HG03378 (cell line): Measurements from ENCODE around the gene ENO3.

ENCODE experiments used
- ATAC-seq: cut with Tn5 transposase; IDR thresholded peaks from one replicate; pipeline ENCODE4 v1.9.1; 2021; ENCODE audit warnings: mild to moderate bottlenecking, moderate library complexity; ENCODE audit not compliant: unreplicated experiment

ENO3 gene

GRCh38 chr17:4936436-4936835, 14.5 kb upstream of the ENO3 start:
- ATAC-seq: no peak

GRCh38 chr17:4937553-4937952, 13.4 kb upstream of the ENO3 start:
- no peak for ATAC-seq

GRCh38 chr17:4938069-4938491, 12.8 kb upstream of the ENO3 start:
- no peak for ATAC-seq

- ATAC-seq: no peak
Observed at GRCh38 chr17:4938688-4939545, 12.0 kb upstream of the ENO3 start.

GRCh38 chr17:4939546-4939795, 11.4 kb upstream of the ENO3 start:
- peak; percentile 6 for ATAC-seq

GRCh38 chr17:4939796-4940554, 10.9 kb upstream of the ENO3 start, which contains the start of the genes RNF167 and SLC25A11:
Gene RNF167 (plus strand): TSS chr17:4940268. CDS start chr17:4940910, 642 bp downstream.
Gene SLC25A11 (minus strand): TSS chr17:4940046. CDS start chr17:4939910, 136 bp downstream.
- ATAC-seq: peak; percentile 77

- no peak for ATAC-seq
Observed at GRCh38 chr17:4940555-4941318, 10.2 kb upstream of the ENO3 start.

GRCh38 chr17:4941319-4941610, 9.7 kb upstream of the ENO3 start:
- ATAC-seq: no peak

GRCh38 chr17:4942760-4943508, 8.0 kb upstream of the ENO3 start:
- ATAC-seq: no peak

GRCh38 chr17:4944163-4944553, 6.8 kb upstream of the ENO3 start:
- no peak for ATAC-seq

GRCh38 chr17:4944554-4945175, 6.3 kb upstream of the ENO3 start:
- no peak for ATAC-seq

GRCh38 chr17:4945176-4945943, 5.6 kb upstream of the ENO3 start:
- peak; percentile 30 for ATAC-seq

- no peak for ATAC-seq
Observed at GRCh38 chr17:4945944-4946280, 5.0 kb upstream of the ENO3 start.

GRCh38 chr17:4946312-4946976, 4.5 kb upstream of the ENO3 start:
- no peak for ATAC-seq

- no peak for ATAC-seq
Observed at GRCh38 chr17:4947010-4947410, 3.9 kb upstream of the ENO3 start.

GRCh38 chr17:4947411-4948165, 3.3 kb upstream of the ENO3 start:
- no peak for ATAC-seq

GRCh38 chr17:4948166-4948930, 2.6 kb upstream of the ENO3 start, which contains the start of gene PFN1:
Gene PFN1 (minus strand): TSS chr17:4948530. CDS start chr17:4948394, 136 bp downstream.
- ATAC-seq: peak; percentile 1

- ATAC-seq: peak; percentile 17
Observed at GRCh38 chr17:4948931-4949320, 2.0 kb upstream of the ENO3 start.
